Measurements from ENCODE around the gene CCSER1.

CCSER1 gene

GRCh38 chr4:90160044-90160443, 32.9 kb downstream of the CCSER1 start:
- in situ Hi-C loops (cut with HindIII; ENCODE audit: low sequenced_read_pairs) = no loop called here
- no peak overlapping the region for H3K4me3 ChIP-seq (ENCODE audit: low read depth, low read length)
- no peak for DNase-seq (ENCODE audit: low read depth)
- no peak for TF ChIP-seq CTCF (IDR thresholded peaks at IDR 0.05; ENCODE audit: low read depth, low read length, missing control alignments)

- in situ Hi-C loops (cut with HindIII; ENCODE audit: low sequenced_read_pairs) = no loop called here
- TF ChIP-seq CTCF (IDR thresholded peaks at IDR 0.05; ENCODE audit: low read depth, low read length, missing control alignments) = no peak
- no peak for DNase-seq (ENCODE audit: low read depth)
- H3K4me3 ChIP-seq (ENCODE audit: low read depth, low read length) = no peak overlapping the region
Observed at GRCh38 chr4:90162566-90162965, 35.4 kb downstream of the CCSER1 start.

GRCh38 chr4:90163872-90164271, 36.7 kb downstream of the CCSER1 start:
- in situ Hi-C loops (cut with HindIII; ENCODE audit: low sequenced_read_pairs) = no loop called here
- no peak overlapping the region for H3K4me3 ChIP-seq (ENCODE audit: low read depth, low read length)
- TF ChIP-seq CTCF (IDR thresholded peaks at IDR 0.05; ENCODE audit: low read depth, low read length, missing control alignments) = no peak
- DNase-seq (ENCODE audit: low read depth) = no peak

GRCh38 chr4:90165883-90166282, 38.7 kb downstream of the CCSER1 start:
- TF ChIP-seq CTCF (IDR thresholded peaks at IDR 0.05; ENCODE audit: low read depth, low read length, missing control alignments) = no peak
- DNase-seq (ENCODE audit: low read depth) = no peak
- in situ Hi-C loops (cut with HindIII; ENCODE audit: low sequenced_read_pairs) = no loop called here
- no peak overlapping the region for H3K4me3 ChIP-seq (ENCODE audit: low read depth, low read length)

- TF ChIP-seq CTCF (IDR thresholded peaks at IDR 0.05; ENCODE audit: low read depth, low read length, missing control alignments) = no peak
- no peak for DNase-seq (ENCODE audit: low read depth)
- in situ Hi-C loops (cut with HindIII; ENCODE audit: low sequenced_read_pairs) = no loop called here
- no peak overlapping the region for H3K4me3 ChIP-seq (ENCODE audit: low read depth, low read length)
Observed at GRCh38 chr4:90171491-90171890, 44.3 kb downstream of the CCSER1 start.

GRCh38 chr4:90174621-90175023, 47.4 kb downstream of the CCSER1 start:
- no peak overlapping the region for H3K4me3 ChIP-seq (ENCODE audit: low read depth, low read length)
- in situ Hi-C loops (cut with HindIII; ENCODE audit: low sequenced_read_pairs) = no loop called here
- no peak for TF ChIP-seq CTCF (IDR thresholded peaks at IDR 0.05; ENCODE audit: low read depth, low read length, missing control alignments)
- DNase-seq (ENCODE audit: low read depth) = no peak

- no peak for TF ChIP-seq CTCF (IDR thresholded peaks at IDR 0.05; ENCODE audit: low read depth, low read length, missing control alignments)
- in situ Hi-C loops (cut with HindIII; ENCODE audit: low sequenced_read_pairs) = no loop called here
Observed at GRCh38 chr4:90181644-90182043, 54.5 kb downstream of the CCSER1 start.

More at GRCh38 chr4:90181644-90182043, 54.5 kb downstream of the CCSER1 start:
- DNase-seq (ENCODE audit: low read depth) = no peak
- no peak overlapping the region for H3K4me3 ChIP-seq (ENCODE audit: low read depth, low read length)
